GM10266 (cell line): ENCODE measurements around the gene CTNND2.

Experiments
- DNase-seq: peaks from one replicate; pipeline ENCODE4 v3.0.0; 2012; ENCODE audit errors: extremely low spot score
- CTCF ChIP-seq: IDR thresholded peaks from 2 replicates; pipeline ENCODE4 v1.5.1; 2012; ENCODE audit warnings: mild to moderate bottlenecking, low read depth; ENCODE audit not compliant: control insufficient read depth, insufficient read depth; ENCODE audit errors: missing control alignments

The CTNND2 gene

GRCh38 chr5:11785771-11786352, 118.4 kb downstream of the CTNND2 start:
- DNase-seq = no peak
- no peak for TF ChIP-seq CTCF

GRCh38 chr5:11780641-11781345, 123.5 kb downstream of the CTNND2 start:
- no peak for TF ChIP-seq CTCF
- no peak for DNase-seq

- no peak for TF ChIP-seq CTCF
- DNase-seq = no peak
Observed at GRCh38 chr5:11777096-11777495, 127.2 kb downstream of the CTNND2 start.

- TF ChIP-seq CTCF = no peak
- DNase-seq = no peak
Observed at GRCh38 chr5:11770310-11770709, 133.9 kb downstream of the CTNND2 start.

- TF ChIP-seq CTCF = no peak
- no peak for DNase-seq
Observed at GRCh38 chr5:11760934-11761603, 143.2 kb downstream of the CTNND2 start.

GRCh38 chr5:11758321-11758720, 145.9 kb downstream of the CTNND2 start:
- no peak for DNase-seq
- TF ChIP-seq CTCF = no peak

GRCh38 chr5:11757661-11758060, 146.6 kb downstream of the CTNND2 start:
- no peak for TF ChIP-seq CTCF
- DNase-seq = no peak
